Germinal center (tissue), 1 donor: ENCODE data around the gene CEACAM19.
"Not testable (repeated sequence)": the region's sequence is repeated elsewhere in the genome, so short reads cannot be mapped to it uniquely, and the experiment has no call there.

Experiments
- DNase-seq: peaks from one replicate; pipeline ENCODE4 v3.0.0; 2012; ENCODE audit warnings: mixed read lengths, low spot score

The CEACAM19 gene

DNA sequence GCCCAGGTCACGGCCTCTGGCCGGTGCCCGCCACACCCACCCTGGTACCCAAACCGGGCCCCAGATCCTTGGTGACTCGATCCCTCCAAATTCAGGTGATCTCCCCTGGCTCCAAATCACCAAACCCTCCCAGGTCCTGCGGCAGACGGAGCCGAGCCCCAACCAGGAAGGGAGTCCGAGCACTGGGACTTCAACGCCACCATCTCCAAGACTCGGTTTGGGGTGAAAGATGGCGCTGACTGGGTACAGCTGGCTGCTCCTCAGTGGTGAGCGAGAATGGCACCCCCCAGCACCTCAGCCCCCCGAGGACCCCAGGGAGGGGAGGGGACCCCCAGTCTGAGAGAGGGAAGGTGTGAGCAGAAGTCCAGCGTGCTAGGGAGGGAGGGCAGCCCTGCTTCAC, 29.9 kb downstream of the CEACAM19 start:
- no peak for DNase-seq

DNA sequence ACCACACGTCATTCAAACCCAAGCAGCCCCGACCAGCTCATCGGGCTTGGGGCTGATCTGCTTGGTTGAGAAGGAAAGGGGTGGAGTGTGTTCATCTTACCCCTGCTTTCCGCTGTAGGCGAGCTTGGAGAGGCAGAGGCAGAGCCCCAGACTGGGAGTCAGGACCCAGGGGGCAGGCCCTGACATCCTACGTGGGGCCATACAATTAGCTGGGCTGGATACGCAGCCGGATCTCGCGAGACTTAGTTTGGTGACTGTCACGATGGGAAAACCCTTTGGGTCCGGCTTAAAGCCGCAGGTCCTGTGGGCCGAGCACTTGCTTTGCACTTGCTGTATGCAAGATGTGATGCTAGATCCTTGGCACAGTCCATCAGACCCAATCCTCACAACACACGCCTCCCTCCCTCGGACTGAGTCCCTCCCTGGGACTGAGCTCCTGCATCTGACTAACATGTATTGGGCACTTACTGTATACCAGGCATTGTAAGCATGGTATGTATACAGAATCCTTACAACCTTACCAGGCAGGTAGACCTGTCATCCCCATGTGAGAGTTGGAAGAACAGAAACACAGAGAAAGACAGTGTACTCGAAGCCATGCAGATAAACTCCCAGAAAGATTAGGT, 31.4 kb downstream of the CEACAM19 start:
- DNase-seq = no peak

DNA sequence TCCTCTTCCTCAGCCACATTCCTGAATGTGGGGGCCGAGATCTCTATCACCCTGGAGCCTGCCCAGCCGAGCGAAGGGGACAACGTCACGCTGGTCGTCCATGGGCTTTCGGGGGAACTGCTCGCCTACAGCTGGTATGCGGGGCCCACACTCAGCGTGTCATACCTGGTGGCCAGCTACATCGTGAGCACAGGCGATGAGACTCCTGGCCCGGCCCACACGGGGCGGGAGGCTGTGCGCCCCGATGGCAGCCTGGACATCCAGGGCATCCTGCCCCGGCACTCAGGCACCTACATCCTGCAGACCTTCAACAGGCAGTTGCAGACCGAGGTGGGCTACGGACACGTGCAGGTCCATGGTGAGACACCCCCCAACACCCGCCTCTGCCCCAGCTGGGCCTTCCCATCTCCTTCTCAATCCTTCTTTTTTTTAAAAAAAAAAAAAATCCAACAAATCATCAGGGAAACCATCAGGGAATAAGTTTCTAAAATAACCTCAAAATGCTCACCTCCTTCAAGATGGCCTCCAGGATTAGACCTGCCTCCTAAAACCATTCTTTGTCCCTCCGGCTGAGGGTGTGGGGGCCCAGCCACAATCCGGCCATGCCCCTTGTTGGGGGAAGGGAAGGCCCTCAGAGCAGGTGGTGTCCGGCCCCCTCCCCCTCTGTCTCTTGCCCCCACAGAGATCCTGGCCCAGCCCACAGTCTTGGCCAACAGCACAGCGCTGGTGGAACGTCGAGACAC, 32.2 kb downstream of the CEACAM19 start:
- no peak for DNase-seq

DNA sequence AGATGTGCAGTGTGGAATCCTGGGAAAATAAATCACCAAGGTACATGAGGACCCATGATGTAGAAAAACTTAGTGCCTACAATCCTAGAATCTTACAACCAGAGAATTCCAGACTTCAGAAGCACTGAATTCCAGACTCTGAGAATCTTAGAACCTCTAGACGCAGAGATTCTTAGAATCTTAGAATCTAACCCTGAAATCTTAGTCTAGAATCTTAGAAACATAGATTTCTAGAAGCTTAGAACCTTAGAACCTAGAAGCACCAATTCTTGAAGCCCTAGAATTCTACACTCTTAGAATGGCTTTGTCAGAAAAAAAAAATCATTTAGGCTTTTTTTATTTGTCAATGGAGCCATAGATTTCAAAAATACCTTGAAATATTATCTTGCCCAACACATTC, 33.7 kb downstream of the CEACAM19 start:
- no peak for DNase-seq

DNA sequence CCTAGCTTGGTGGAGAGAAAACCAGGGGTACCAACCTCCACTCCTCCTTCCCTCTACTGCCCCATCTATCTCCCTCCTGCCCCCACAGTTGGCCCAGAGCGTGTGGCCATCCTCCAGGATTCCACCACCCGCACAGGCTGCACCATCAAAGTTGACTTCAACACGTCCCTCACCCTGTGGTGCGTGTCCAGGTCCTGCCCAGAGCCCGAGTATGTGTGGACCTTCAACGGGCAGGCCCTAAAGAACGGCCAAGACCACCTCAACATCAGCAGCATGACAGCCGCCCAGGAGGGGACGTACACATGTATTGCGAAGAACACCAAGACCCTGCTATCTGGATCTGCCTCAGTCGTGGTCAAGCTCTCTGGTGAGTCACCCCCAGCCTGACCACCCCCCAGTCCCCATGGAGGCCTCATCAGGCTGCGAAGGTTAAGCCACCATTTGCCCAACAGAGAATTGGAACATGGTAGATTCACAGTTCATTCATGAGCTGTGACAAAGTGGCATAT, 34.3 kb downstream of the CEACAM19 start:
- no peak for DNase-seq

DNA sequence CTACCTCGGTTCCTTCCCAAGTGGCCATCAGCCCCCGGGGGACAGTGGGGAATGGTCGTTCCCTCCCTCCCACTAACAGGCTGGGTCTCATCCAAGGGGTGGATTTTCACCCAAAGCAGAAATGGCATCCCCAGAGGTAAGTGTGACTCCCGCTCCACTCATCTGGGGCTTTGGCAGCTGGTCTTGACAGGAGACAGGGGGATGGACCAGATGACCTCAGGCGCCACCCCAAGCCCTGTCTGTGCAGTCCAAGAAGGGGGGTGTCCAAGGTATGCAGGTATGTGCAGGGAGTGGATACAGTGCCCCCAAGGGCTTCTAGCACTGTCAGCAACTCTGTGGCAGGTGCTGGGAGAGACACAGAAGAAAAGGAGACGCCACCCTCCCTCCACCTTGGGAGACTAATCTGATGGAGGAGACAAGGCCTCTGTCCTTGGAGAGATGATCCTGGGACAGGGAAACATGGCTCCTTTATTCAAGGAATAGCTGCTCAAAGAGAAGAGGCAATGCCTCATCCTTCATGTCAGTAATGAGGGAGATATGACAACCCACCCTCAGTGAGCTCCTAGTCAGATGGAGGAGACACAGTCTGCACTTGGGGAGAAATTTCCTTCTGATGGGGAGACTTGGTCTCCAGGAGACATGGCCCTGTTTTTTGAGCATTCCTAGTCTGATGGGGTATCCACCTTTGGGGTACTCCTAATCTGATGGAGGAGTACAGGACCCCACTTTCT, 35.4 kb downstream of the CEACAM19 start:
- no peak for DNase-seq

DNA sequence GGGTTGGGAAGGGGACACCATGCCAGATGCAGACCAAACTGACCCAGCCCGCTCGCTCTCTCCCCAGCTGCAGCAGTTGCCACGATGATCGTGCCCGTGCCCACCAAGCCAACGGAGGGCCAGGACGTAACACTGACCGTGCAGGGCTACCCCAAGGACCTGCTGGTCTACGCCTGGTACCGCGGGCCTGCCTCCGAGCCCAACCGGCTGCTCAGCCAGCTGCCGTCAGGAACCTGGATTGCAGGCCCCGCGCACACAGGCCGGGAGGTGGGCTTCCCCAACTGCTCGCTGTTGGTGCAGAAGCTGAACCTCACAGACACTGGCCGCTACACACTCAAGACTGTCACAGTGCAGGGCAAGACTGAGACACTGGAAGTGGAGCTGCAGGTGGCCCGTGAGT, 36.5 kb downstream of the CEACAM19 start:
- DNase-seq = no peak

DNA sequence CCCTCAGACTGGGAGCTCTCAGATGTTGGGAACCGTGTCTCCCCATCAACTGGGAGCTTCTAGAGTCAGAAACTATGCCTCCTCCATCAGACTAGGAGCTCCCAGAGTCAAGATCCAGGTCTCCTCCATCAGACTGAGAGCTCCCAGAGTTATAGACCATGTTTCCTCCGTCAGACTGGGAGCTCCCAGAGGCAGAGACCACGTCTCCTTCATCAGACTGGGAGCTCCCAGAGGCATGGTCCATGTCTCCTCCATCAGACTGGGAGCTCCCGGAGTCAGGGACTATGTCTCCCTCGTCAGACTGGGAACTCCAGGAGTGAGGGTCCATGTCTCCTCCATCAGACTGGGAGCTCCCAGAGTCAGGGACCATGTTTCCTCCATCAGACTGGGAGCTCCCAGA, 37.7 kb downstream of the CEACAM19 start:
- DNase-seq = no peak

DNA sequence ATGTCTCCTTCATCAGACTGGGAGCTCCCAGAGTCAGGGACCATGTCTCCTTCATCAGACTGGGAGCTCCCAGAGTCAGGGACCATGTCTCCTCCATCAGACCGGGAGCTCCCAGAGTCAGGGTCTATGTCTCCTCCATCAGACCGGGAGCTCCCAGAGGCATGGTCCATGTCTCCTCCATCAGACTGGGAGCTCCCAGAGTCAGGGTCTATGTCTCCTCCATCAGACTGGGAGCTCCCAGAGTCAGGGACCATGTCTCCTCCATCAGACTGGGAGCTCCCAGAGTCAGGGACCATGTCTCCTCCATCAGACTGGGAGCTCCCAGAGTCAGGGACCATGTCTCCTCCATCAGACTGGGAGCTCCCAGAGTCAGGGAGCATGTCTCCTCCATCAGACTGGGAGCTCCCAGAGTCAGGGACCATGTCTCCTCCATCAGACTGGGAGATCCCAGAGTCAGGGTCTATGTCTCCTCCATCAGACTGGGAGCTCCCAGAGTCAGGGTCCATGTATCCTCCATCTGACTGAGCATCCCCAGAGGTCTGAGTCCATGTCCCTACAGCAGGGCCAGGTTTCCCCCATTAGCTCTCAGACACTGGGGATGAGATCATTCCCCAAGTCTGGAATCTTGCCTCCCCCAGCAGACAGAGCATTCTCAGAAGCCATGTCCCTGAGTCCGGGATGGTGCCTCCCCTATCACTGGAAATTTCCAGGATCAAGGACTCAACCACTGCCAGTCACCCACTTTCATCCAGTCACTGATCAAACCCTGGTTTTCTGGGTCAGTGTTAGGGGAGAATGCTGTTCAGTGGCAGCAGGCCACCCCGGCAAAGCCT, 38.4 kb downstream of the CEACAM19 start:
- DNase-seq = not testable (repeated sequence)

DNA sequence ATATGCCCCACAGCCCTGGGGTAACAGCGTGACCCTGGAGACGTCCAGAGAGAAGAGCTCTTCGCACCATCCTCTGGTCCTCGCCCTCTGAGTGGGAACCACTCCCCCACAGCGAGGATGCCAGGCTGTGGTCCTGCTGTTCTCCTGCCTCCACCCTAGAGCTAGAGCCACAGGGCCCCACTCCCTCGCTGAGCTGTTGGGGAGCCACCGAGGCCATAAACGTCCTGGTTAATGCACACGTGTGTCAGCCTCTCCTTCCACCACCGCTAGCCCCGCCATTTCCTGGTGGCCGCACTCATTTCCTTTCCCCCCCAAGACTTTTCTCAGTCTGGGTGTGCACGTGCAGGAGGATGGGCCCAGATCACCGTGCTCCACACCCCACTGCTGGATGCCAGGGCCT, 39.2 kb downstream of the CEACAM19 start:
- DNase-seq = no peak

DNA sequence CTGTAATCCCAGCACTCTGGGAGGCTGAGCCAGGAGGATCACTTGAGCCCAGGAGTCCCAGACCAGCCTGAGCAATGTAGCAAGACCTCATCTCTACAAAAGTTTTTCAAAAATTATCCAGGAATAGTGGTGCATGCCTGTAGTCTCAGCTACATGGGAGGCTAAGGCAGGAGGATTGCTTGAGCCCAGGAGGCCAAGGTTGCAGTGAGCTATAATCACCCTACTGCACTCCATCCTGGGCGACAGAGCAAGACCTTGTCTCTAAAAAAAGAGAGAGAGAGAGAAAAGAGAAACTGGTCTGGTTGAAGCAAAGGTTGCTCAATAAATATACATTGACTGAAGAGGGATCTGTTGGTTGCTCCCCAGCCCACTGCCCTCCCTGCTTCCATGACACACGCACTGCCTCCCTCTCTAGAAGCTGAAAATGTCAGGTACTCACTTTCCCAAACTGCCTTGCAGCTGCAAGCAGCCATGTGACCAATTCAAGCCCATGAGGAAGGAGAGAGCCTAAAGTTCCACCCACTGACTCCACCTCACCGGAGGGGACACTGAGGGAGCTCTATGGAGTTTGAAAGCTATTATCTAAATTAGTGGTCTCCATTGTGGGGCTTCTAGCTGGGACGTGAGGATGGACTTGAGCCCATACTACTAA, 41.7 kb downstream of the CEACAM19 start:
- no peak for DNase-seq

DNA sequence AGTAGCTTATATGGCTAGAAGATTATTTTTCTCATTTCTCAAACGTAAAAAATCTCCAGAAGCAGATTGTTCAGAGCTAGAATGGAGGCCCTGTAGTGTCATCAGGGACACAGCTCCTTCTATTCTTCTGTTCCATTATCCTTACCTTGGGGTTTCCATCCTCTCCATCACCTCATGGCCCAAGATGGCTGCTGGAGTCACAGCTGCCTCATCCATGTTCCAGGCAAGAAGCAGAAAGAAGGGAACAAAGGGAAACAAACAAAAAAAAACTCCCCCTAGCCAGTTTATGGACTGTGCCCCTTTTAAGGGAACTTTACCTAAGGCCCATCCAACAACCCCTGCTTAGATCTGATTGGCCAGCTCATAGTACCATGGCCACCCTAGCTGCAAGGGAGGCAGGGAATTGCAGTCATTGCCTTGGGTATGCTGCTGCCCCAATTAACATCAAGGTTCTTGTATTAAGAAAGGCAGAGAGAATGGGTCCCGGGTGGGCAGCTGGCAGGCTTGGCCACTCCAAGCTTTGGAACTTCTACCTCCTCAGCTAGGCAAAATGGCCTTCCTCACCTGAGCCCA, 43.4 kb downstream of the CEACAM19 start:
- no peak for DNase-seq

DNA sequence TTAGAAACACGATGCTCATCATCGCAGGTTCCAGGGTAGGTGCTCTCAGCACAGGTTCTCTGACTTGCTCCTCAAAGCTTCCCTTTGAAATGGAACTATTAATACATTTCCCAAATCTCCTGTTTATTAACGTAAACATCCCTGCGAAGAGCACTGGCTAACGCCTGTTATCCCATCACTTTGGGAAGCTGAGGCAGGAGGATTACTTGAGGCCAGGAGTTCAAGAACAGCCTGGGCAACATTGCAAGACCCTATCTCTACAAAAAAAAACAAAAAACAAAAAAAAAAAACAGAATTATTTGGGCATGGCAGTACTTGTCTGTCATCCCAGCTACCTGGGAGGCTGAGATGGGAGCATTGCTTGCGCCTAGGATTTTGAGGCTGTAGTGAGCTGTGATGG, 46.3 kb downstream of the CEACAM19 start:
- no peak for DNase-seq

DNA sequence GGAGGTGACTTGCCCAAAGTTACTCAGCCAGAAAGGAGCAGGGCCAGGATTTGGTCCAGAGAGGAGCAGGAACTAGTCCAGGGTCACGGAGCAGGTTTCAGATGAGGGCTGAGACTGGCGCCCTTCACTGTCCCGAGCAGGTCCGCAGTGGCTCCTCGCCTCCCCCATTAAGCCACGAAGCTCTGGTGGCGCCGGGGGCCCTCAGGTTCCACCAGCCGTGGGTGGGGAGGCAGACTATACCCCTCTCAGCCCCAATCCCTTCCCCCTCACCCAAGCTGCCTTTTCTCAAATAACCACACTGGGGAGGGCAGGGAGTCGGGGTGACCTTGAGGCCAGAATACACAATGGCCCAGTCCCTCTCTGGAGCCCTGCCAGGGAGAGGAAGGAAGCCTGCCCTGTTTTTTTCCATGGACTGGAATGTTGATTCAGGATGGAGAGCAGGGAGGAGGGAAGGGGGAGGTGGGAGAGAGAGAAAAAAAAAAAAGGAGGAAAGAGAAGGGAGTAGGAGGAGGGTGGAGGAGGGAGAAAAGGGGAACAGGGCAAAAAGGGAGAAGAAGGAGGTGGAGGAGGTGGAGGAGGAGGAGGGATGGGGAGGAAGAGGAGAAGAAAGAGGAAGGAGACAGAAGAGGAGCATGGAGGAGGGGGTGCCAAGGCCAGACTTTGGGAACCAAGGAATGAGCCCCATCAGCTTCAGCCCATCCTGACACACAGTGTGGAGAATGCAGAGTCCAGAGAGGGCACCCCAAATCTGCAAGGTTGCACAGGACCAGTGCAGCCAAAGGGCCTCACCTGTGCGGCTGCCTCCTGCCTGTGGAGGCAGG, 47.4 kb downstream of the CEACAM19 start:
- no peak for DNase-seq

DNA sequence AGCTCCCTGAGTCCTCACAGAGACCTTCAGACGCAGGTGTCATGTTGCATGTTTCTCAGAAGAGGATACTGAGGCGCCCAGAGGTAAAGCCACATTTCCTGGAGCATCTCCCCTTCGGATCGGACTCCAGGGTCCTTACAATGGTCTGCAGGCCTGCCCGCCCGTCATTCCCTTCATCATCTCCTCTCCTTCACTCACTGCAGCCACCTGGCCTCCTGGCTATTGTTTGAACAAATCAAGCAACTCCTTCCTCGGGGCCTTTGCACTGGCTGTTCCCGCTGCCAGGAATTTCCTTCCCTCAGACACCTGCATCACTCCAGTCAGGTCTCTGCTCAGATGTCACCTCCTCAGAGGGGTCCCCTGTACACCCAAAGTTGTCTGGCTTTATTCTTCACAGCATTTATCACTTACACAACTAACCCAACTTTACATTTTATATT, 48.0 kb downstream of the CEACAM19 start:
- DNase-seq = no peak

DNA sequence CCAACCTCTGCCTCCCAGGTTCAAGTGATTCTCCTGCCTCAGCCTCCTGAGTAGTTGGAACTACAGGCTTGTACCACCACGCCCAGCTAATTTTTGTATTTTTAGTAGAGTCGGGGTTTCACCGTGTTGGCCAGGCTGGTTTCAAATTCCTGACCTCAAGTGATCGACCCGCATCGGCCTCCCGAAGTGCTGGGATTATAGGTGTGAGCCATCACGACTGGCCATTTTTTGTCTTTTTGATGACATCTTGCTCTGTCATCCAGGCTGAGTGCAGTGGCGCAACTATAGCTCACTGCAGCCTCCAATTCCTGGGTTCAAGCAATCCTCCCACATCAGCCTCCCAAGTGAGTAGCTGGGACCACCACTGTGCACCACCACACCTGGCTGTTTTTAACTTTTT, 49.1 kb downstream of the CEACAM19 start:
- DNase-seq = not testable (repeated sequence)

DNA sequence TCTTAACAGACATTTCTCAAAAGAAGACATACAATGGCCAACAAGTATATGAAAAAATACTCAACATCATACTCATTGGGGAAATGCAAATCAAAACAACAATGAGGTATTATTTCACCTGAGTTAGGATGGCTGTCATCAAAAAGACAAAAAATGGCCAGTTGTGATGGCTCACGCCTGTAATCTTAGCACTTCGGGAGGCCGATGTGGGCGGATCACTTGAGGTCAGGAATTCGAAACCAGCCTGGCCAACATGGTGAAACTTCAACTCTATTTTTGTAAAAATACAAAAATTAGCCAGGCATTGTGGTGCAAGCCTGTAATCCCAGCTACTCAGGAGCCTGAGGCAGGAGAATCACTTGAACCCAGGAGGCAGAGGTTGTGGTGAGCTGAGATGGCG, 49.7 kb downstream of the CEACAM19 start:
- no peak for DNase-seq

DNA sequence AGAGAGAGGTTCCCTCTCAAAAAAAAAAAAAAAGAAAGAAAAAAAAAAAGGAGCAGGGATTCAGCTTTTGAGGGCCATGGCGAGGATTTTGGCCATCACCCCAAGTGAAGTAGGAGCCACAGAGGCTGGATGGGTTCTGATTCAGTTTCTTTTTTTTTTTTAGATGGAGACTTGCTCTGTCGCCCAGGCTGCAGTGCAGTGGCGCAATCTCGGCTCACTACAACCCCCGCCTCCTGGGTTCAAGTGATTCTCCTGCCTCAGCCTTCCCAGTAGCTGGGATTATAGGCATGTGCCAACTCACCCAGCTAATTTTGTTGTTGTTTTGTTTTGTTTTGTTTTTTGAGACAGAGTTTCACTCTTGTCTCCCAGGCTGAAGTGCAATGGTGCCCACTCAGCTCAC, 50.1 kb downstream of the CEACAM19 start:
- DNase-seq = not testable (repeated sequence)

DNA sequence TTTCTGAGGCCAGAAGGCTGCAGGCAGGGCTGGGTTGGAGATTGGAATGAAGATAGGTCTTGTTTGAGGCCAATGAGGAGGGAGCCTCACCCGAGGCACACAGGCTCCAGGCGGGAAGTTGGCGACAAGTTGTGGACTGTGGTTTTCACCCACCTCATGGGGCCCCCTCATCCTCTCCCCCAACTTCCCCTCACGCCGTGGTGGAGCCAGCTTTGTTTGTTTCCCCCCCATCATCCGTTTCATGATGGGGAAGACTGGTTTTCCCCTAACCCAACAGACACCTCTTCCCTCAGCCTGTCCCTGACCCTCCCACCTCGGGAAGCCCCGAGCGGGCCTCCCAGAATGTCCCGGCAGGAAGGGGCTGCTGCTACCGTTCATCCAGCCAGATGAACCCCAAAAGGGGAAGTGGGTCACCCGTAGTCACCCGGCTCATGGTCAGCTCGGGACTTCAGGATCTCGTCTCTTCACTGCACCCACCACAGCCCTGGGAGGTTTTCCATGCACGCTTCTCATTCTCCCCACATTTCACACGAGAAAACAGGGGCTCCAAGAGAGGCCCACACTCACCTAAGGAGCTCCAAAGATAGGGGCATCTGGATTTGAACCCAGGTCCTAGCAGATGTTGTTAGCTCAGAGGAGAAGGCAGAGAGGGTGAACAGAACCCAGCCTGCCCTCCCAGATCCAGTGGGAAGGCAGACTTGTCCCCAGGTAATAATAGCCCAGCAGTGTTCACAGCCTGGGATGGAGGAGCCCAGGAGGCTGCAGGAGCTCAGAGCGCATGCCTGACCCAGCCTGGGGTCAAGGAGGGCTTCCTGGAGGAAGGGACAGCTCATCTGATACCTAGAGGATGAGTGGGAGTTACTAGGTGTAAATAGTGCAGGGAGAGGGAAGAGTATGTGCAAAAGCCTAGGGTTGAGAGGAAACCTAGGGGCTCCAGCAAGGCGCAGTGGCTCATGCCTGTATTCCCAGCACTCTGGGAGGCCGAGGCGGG, 51.1 kb downstream of the CEACAM19 start:
- DNase-seq = no peak
